GM18868 (cell line): ENCODE data around the gene SORCS2.

ENCODE experiments used
- ATAC-seq: cut with Tn5 transposase; IDR thresholded peaks from one replicate; pipeline ENCODE4 v1.9.1; 2021; ENCODE audit warnings: mild to moderate bottlenecking, moderate library complexity; ENCODE audit not compliant: unreplicated experiment

The SORCS2 gene

GRCh38 chr4:7399440-7400234 is 207.3 kb downstream of the SORCS2 start:
- ATAC-seq = no peak

- no peak for ATAC-seq
Observed at GRCh38 chr4:7400671-7401298, 208.4 kb downstream of the SORCS2 start.

- ATAC-seq = no peak
Observed at GRCh38 chr4:7402526-7402925, 210.2 kb downstream of the SORCS2 start.

- no peak for ATAC-seq
Observed at GRCh38 chr4:7403001-7403400, 210.7 kb downstream of the SORCS2 start.

- ATAC-seq = no peak
Observed at GRCh38 chr4:7408166-7408565, 215.8 kb downstream of the SORCS2 start.

- no peak for ATAC-seq
Observed at GRCh38 chr4:7410446-7410845, 218.1 kb downstream of the SORCS2 start.

GRCh38 chr4:7411491-7411890 is 219.2 kb downstream of the SORCS2 start:
- ATAC-seq = no peak

- no peak for ATAC-seq
Observed at GRCh38 chr4:7411896-7412553, 219.7 kb downstream of the SORCS2 start.

GRCh38 chr4:7412554-7412912 is 220.2 kb downstream of the SORCS2 start:
- ATAC-seq = no peak

GRCh38 chr4:7414046-7414445 is 221.7 kb downstream of the SORCS2 start:
- no peak for ATAC-seq

- no peak for ATAC-seq
Observed at GRCh38 chr4:7414736-7415510, 222.6 kb downstream of the SORCS2 start.

GRCh38 chr4:7415927-7416686 is 223.8 kb downstream of the SORCS2 start:
- ATAC-seq = no peak

- no peak for ATAC-seq
Observed at GRCh38 chr4:7416745-7417432, 224.6 kb downstream of the SORCS2 start.

GRCh38 chr4:7417639-7418038 is 225.3 kb downstream of the SORCS2 start:
- no peak for ATAC-seq

- ATAC-seq = no peak
Observed at GRCh38 chr4:7418131-7418943, 226.0 kb downstream of the SORCS2 start.

GRCh38 chr4:7419961-7420660 is 227.8 kb downstream of the SORCS2 start:
- no peak for ATAC-seq

GRCh38 chr4:7420661-7421040 is 228.3 kb downstream of the SORCS2 start:
- no peak for ATAC-seq

- ATAC-seq = no peak
Observed at GRCh38 chr4:7421356-7422150, 229.2 kb downstream of the SORCS2 start.
